Epithelial cell of esophagus (primary cell): ENCODE measurements around the gene SPTBN1.
A peak's percentile ranks its signal among the peaks of the same experiment; 100 is the strongest.

ENCODE experiments used
- DNase-seq: peaks from one replicate; pipeline ENCODE4 v3.0.0; 2010; ENCODE audit warnings: low read depth
- H3K4me3 ChIP-seq: 2 replicates; pipeline ENCODE4 v1.5.1; 2011; ENCODE audit warnings: mild to moderate bottlenecking, low read length, control low read depth
- TF ChIP-seq, protein P1 (sequence below): IDR thresholded peaks from 2 replicates; pipeline ENCODE4 v1.5.1; 2011; ENCODE audit warnings: low read depth, mild to moderate bottlenecking, low read length, control low read depth, inconsistent platforms; ENCODE audit not compliant: insufficient read depth; ENCODE audit errors: missing control alignments

The SPTBN1 gene

GRCh38 chr2:54455563-54456361 lies at the start of gene SPTBN1:
TSS of gene SPTBN1 (plus strand) at chr2:54456327. CDS start at chr2:54526419, 70,092 bp downstream.
- H3K4me3 ChIP-seq, result peak within 1 kb of the TSS; percentile 39
- DNase-seq, result peak; percentile 53
- TF ChIP-seq, protein P1, sequence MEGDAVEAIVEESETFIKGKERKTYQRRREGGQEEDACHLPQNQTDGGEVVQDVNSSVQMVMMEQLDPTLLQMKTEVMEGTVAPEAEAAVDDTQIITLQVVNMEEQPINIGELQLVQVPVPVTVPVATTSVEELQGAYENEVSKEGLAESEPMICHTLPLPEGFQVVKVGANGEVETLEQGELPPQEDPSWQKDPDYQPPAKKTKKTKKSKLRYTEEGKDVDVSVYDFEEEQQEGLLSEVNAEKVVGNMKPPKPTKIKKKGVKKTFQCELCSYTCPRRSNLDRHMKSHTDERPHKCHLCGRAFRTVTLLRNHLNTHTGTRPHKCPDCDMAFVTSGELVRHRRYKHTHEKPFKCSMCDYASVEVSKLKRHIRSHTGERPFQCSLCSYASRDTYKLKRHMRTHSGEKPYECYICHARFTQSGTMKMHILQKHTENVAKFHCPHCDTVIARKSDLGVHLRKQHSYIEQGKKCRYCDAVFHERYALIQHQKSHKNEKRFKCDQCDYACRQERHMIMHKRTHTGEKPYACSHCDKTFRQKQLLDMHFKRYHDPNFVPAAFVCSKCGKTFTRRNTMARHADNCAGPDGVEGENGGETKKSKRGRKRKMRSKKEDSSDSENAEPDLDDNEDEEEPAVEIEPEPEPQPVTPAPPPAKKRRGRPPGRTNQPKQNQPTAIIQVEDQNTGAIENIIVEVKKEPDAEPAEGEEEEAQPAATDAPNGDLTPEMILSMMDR, result no peak

- DNase-seq, result no peak
- H3K4me3 ChIP-seq, result no peak overlapping the region
- TF ChIP-seq, protein P1, result no peak
Measured at GRCh38 chr2:54407693-54408092, 48.4 kb upstream of the SPTBN1 start.

GRCh38 chr2:54408288-54408687 lies 47.8 kb upstream of the SPTBN1 start:
- TF ChIP-seq, protein P1, result no peak
- DNase-seq, result no peak
- H3K4me3 ChIP-seq, result no peak overlapping the region

DNA sequence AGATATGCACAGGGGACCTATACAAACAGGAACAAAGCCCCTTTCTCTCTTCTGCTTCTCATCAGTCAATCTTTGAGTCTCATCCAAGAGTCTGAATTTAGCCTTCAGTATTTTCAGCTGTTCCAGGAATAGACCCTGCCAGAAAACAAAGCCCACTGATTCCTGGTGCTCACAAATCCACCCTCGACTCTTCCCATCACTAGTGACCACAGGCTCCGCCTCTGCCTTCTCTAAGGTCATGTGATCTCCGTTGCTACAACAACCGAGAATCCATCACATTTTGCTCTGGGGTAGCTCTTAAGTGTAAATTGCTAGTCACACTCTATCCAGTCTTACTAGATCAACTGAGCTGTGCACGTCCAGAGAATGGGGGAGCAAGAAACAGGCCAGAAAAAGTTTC lies 46.4 kb upstream of the SPTBN1 start:
- no peak for DNase-seq
- TF ChIP-seq, protein P1, result no peak
- no peak overlapping the region for H3K4me3 ChIP-seq

DNA sequence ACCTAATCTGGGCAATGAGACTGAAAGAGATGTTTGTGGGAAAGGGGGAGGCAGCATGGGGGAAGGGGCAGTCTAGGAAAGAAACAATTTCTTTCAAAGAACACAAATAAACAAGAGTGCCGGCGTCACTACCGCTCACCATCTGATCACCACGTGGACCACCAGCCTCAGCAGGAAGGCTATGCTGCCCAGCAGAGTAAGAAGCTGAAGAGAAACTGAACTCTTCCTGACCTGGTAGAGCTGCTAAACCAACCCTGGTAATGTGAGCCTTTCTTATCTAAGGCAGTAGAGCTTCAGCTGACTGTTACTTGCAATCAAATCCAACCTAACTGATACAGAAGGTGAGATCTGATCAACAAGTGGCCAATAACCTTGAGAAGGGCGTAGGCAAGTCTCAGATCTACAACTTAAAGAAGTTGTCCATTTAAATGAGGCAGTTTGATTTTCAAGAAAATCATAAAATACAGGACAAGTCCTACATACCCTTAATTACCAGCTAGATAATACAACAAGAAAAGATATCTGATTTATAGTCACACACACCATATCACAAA lies 44.2 kb upstream of the SPTBN1 start:
- DNase-seq, result no peak
- H3K4me3 ChIP-seq, result no peak overlapping the region
- TF ChIP-seq, protein P1, result no peak

DNA sequence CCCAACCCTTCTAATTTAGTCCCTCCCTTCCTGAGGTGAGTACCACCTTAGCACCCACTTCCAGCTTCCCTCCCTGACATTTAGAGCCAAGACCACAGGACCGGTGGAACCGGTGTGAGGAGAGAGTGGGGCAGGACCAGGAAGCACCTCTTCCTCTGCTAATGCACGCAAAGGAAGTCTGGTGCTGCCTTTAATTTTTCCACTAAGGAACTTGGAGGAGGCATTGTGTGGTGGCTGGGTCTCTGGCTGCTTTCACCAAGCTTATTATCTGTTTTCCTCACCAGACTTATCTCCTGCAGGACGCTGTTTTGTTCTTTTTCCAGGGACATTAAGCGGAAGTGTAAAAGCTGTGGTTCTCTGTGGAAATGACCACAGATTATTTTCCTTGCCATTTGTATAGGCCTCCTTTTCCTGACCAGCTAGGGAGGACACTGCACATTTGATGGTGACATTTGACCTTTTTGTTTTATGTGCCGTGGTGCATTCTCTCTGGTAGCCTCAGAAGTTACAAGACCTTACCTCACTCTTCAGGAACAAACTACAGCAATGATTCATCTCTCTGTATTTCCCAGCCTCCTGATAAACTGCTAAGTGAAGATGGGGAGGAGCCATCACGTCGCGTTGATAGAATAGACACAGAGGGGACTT lies 39.8 kb upstream of the SPTBN1 start:
- peak; percentile 84 for DNase-seq

More for the DNA sequence above, 39.8 kb upstream of the SPTBN1 start:
- TF ChIP-seq, protein P1, result no peak
- no peak overlapping the region for H3K4me3 ChIP-seq
